Midbrain (tissue), 1 donor: ENCODE data around the gene SPA17.

Experiments
- DNase-seq: peaks from one replicate; lab custom pipeline; 2025; lab: John Stamatoyannopoulos, UW

The SPA17 gene

GRCh38 chr11:124724979-124725718 is 51.4 kb downstream of the SPA17 start:
- no peak for DNase-seq

GRCh38 chr11:124725719-124726105 is 52.0 kb downstream of the SPA17 start:
- no peak for DNase-seq

GRCh38 chr11:124727474-124727873 is 53.8 kb downstream of the SPA17 start:
- no peak for DNase-seq

DNA sequence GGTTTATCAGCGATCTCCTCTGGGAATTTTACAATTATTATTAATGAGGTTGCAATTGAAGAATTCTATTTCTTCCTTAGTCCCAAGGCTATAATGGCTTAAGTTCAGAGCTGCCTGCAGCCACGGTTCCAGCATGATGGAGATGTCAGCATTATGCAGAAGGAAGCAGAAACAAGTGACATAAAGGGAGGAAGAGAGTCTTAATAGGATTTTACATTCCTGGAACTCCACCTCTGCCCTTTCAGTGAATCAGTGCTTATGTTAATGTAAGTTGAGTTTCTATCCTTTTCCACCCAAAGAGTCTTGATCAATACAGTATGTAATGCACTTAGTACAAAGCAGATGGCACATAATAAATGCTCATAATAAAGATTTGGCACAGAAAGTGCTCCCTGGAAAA is 54.4 kb downstream of the SPA17 start:
- DNase-seq = no peak

DNA sequence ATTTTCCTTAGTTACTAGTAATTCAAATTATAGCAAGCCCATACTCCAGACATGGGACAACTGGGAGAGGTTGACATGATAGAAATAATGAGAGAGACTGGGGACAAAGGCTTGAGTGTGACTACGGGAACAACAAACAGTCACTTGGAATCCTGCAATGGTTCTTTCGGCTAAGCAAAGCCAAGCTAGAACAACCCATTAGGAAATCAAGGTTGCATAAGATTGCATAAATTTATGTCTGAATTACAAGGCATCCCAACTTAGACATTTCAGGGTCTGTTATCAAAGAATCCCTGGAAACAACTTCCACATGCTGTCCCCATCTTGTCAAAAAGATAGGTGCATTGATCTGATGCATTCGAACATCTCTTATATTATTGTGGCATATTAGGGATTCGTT is 55.9 kb downstream of the SPA17 start:
- no peak for DNase-seq

GRCh38 chr11:124732230-124732629 is 58.5 kb downstream of the SPA17 start:
- no peak for DNase-seq

- DNase-seq = no peak
These were observed 63.0 kb downstream of the SPA17 start for GRCh38 chr11:124736736-124737135.

- DNase-seq = no peak
These were observed 64.1 kb downstream of the SPA17 start for GRCh38 chr11:124737638-124738305.

- DNase-seq = no peak
These were observed 65.2 kb downstream of the SPA17 start for GRCh38 chr11:124738713-124739478.

DNA sequence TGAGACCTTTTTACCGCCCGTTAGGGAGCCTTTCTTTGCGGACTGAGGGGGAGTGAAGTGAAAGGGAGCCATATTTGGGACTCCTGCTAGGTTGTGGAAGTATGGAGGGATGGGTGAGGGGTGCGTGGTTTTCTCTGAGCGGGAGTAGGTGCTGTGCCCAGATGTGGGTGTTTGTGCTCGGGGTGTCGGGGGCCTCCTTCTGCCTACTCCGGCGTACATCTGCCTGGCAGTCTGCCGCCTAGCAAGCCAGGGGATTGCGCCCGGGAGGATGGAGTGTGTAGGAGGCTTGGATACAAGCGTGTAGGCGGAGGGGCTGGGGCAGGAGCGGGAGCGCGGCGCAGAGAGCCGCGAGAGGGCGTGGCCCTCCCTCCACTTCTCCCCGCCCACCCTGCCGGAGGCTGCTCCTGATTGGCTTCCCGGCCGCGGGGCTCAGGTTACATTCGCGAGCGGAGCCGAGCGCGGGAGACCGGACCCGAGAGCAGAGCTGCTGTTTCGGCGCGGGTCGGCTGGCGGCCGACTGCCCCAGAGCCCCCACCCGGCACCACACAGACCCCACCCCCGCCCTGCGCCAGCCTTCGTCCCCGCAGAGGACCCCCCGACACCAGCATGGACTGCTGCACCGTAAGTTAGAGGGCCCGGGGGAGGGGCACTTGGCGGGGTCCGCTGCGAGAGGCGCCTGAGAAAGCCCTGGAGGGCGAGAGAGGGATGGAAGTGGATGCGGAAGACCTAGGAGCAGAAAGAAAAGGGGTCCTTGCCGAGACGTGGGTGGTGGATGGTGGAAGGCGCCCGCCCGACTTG is 66.0 kb downstream of the SPA17 start, which contains the start of gene NRGN:
Gene NRGN, plus strand, starts transcription at position 464 of the 798 bp plus-strand sequence. Its CDS starts 143 bp downstream, at position 607.
- peak; percentile 73 for DNase-seq

DNA sequence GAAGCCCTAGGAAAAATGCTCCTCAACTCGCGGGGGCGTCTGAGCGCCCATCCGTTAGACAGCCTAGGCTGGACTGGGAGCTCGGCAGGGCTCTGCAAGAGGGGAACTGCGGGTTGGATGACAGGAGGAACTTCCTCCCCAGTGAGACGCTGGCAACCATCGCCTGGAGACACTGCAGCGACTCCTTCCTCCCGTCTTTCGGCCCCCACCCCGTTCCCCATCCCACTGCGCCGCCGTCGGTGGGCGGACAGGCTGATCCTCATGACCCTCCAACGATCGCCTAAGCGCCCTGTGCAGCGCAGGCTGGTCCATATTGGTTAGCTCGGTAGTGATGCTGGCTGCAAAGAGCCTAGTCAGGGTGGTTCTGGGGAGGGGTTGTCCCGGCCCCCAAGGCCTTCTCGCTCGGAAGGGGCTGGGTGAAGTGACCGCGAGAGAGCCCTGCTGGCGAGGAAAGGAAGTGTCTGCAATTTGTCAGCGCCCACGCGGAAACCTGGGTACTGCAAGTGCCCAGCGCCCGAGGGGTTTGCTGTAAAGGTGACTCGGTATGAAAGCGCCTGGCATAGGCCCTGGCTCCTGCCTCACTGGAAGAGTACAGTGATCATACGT is 66.7 kb downstream of the SPA17 start:
- no peak for DNase-seq

DNA sequence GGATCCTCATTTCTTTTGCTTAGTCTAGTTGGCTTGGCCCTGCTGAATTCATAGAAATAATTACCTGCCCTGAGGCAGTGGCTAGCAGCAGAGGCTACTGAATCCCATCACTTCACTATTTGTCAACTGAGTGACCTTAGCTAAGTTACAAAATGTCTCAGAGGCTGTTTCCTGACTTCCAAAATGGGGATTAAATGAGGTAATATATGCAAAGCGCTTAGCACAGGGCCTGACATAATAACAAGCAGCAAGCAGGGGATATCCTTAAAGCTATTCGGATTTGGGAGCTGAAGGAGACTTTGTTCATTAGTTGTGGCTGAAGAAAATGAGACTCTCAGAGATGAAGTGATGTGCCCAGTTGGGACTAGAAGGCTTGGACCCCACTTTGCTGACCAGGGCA is 68.9 kb downstream of the SPA17 start:
- no peak for DNase-seq

DNA sequence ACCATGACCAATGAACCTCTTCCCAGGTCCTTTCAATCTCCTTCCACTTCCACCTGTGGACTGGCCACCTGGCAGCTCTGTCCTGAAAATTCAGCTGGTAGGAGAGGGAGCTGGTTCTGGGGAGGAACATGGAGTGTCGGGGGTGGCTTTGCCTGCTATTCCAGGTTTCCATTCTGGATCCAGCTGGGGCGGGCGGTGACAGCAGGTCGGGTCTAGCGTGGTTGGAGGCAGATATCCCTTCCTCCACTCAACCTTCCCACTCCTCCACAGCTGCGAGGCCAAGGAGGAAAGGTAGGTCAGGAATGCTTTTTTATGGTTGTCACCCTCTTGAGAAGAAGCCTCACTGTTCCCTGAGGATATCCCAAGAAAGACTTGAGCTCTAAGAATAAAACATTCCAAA is 69.3 kb downstream of the SPA17 start:
- DNase-seq = no peak

DNA sequence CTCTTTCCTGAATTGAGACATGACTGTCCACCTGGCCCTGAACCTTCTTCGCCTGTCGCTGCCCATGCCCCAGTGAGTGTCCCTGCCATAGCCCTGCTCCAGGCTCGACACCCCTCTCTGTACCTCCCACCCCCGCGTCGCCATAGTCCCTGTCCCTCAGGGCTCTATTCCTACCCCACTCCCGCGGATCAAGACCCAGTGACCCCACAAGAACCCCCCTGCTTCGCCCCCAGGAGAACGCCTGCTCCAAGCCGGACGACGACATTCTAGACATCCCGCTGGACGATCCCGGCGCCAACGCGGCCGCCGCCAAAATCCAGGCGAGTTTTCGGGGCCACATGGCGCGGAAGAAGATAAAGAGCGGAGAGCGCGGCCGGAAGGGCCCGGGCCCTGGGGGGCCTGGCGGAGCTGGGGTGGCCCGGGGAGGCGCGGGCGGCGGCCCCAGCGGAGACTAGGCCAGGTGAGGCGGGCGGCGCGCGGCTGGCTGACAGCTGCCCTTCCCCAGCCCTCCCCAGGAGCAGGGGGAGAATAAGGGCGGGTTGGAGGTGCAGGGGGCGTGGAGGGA is 71.6 kb downstream of the SPA17 start:
- DNase-seq = no peak

GRCh38 chr11:124745835-124746620 is 72.3 kb downstream of the SPA17 start:
- no peak for DNase-seq

DNA sequence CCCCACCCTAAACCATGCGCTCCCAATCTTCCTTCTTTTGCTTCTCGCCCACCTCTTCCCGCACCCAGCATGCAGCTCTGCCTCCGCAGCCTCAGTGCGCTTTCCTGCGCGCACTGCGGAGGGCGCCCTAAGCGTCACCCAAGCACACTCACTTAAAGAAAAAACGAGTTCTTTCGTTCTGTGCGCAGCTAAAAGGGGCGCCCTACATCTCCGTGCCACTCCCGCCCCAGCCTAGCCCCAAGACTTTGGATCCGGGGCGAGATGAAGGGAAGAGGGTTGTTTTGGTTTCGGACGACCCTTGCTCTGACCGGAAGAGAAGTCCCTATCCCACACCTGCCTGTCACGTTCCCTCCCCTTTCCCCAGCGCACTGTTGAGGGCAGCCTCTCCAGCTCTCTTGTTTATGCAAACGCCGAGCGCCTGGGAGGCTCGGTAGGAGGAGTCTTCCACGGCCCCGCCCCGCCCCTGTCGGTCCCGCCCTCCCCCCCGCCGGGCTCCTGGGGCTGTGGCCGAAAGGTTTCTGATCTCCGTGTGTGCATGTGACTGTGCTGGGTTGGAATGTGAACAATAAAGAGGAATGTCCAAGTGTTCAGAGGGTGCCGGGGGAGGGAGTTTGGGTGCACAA is 73.0 kb downstream of the SPA17 start:
- DNase-seq = no peak
